SK-N-SH treated with all-trans-retinoic acid at 6 μM for 48 hours (cell line): ENCODE data around the gene CCNH.
A peak's percentile ranks its signal among the peaks of the same experiment; 100 is the strongest.

ENCODE experiments used
- ATAC-seq: fragments of 200-7000 bp; cut with Tn5 transposase; 3 replicates; pipeline ENCODE4 v1.9.1; 2020; ENCODE audit warnings: mild to moderate bottlenecking, moderate library complexity
- ARNTL ChIP-seq: fragments of 450-650 bp; formaldehyde crosslinking; IDR thresholded peaks from 2 replicates; pipeline ENCODE4 v1.5.0; 2020; ENCODE audit warnings: low read depth, mild to moderate bottlenecking, moderate library complexity, borderline replicate concordance
- BACH2 ChIP-seq: fragments of 250-450 bp; sonication (Bioruptor Pico); IDR thresholded peaks from 2 replicates; pipeline ENCODE4 v1.9.0; 2021; ENCODE audit warnings: mild to moderate bottlenecking, borderline replicate concordance
- CSDC2 ChIP-seq: fragments of 250-450 bp; sonication (Bioruptor Pico); IDR thresholded peaks from 2 replicates; pipeline ENCODE4 v1.5.0; 2020; ENCODE audit warnings: mild to moderate bottlenecking, moderate library complexity
- CSRNP3 ChIP-seq: fragments of 250-450 bp; sonication (Bioruptor Pico); IDR thresholded peaks from 2 replicates; pipeline ENCODE4 v1.5.1; 2021; ENCODE audit warnings: mild to moderate bottlenecking, moderate library complexity
- ESRRG ChIP-seq: fragments of 250-450 bp; sonication (Bioruptor Pico); IDR thresholded peaks from 2 replicates; pipeline ENCODE4 v1.6.1; 2021; ENCODE audit warnings: mild to moderate bottlenecking
- GLIS3 ChIP-seq: fragments of 250-450 bp; sonication (Bioruptor Pico); IDR thresholded peaks from 2 replicates; pipeline ENCODE4 v1.5.0; 2020; ENCODE audit warnings: mild to moderate bottlenecking, moderate library complexity
- ISL1 ChIP-seq: fragments of 250-450 bp; sonication (Bioruptor Pico); IDR thresholded peaks from 2 replicates; pipeline ENCODE4 v2.1.2; 2022; ENCODE audit warnings: mild to moderate bottlenecking, moderate library complexity
- OSR1 ChIP-seq: fragments of 250-450 bp; sonication (Bioruptor Pico); IDR thresholded peaks from 2 replicates; pipeline ENCODE4 v1.8.0; 2022; ENCODE audit warnings: moderate library complexity, mild to moderate bottlenecking, inconsistent platforms
- PATZ1 ChIP-seq: fragments of 250-450 bp; sonication (Bioruptor Pico); IDR thresholded peaks from 2 replicates; pipeline ENCODE4 v1.8.0; 2020; ENCODE audit warnings: mild to moderate bottlenecking, moderate library complexity, borderline replicate concordance
- POU6F1 ChIP-seq: fragments of 250-450 bp; sonication (Bioruptor Pico); IDR thresholded peaks from 2 replicates; pipeline ENCODE4 v1.8.0; 2021; ENCODE audit warnings: low read depth, mild to moderate bottlenecking, moderate library complexity, borderline replicate concordance
- PPARA ChIP-seq: fragments of 250-450 bp; sonication (Bioruptor Pico); IDR thresholded peaks from 2 replicates; pipeline ENCODE4 v1.5.0; 2020; ENCODE audit warnings: mild to moderate bottlenecking, borderline replicate concordance
- RARB ChIP-seq: fragments of 250-450 bp; sonication (Bioruptor Pico); IDR thresholded peaks from 2 replicates; pipeline ENCODE4 v1.8.0; 2021; ENCODE audit warnings: mild to moderate bottlenecking, moderate library complexity
- SNAI2 ChIP-seq: fragments of 250-450 bp; sonication (Bioruptor Pico); IDR thresholded peaks from 2 replicates; pipeline ENCODE4 v1.5.0; 2020; ENCODE audit warnings: mild to moderate bottlenecking, moderate library complexity
- TCF4 ChIP-seq: fragments of 250-450 bp; sonication (Bioruptor Pico); IDR thresholded peaks from 2 replicates; pipeline ENCODE4 v1.8.0; 2021; ENCODE audit warnings: mild to moderate bottlenecking, moderate library complexity, borderline replicate concordance
- ZC3H10 ChIP-seq: fragments of 250-450 bp; sonication (Bioruptor Pico); IDR thresholded peaks from 2 replicates; pipeline ENCODE4 v1.5.1; 2021; ENCODE audit warnings: mild to moderate bottlenecking, moderate library complexity
- ZNF70 ChIP-seq: fragments of 450-650 bp; formaldehyde crosslinking; IDR thresholded peaks from 2 replicates; pipeline ENCODE4 v1.5.0; 2020; ENCODE audit warnings: mild to moderate bottlenecking, moderate library complexity
- ZNF8 ChIP-seq: fragments of 450-650 bp; formaldehyde crosslinking; IDR thresholded peaks from 2 replicates; pipeline ENCODE4 v1.5.0; 2020; ENCODE audit warnings: mild to moderate bottlenecking, moderate library complexity
- TF ChIP-seq, protein P1 (sequence below): fragments of 250-450 bp; sonication (Bioruptor Pico); IDR thresholded peaks from 2 replicates; pipeline ENCODE4 v1.5.0; 2020; ENCODE audit warnings: mild to moderate bottlenecking, moderate library complexity
- TF ChIP-seq, protein P2 (sequence below): fragments of 250-450 bp; sonication (Bioruptor Pico); IDR thresholded peaks from 2 replicates; pipeline ENCODE4 v1.5.1; 2020; ENCODE audit warnings: low read depth, mild to moderate bottlenecking, moderate library complexity

The CCNH gene

DNA sequence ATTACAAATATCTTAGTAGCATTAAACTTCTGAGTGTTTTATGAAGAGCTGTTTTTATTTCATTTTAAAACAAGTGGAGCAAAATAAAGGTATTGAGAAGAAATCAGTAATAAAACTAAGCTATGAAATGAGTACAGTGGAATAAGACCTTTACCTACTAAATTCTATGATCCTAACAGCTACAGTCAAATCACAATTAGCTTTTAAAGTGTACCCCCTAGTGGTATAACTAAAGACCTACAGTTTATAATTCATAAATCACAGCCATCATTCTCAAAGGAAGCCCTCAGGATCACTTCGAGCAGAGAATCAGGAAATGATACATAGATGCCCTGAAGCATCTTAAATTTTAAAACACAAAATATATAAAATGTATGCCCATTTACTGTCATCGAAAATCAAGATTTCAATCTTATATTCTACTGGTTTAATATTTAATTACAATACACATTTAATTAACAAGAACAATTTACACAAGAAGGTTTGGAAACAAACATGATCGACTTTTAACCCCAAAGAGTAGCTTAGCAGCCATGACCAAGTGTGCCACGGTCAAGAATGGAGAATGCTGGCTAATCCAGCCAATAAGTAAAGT, 12.3 kb downstream of the CCNH start:
- ATAC-seq: peak; percentile 80
- no peak for TF ChIP-seq ZNF8 (CRISPR knock-in tag)
- no peak for TF ChIP-seq BACH2 (CRISPR knock-in tag)
- TF ChIP-seq POU6F1: no peak
- TF ChIP-seq, protein P1, sequence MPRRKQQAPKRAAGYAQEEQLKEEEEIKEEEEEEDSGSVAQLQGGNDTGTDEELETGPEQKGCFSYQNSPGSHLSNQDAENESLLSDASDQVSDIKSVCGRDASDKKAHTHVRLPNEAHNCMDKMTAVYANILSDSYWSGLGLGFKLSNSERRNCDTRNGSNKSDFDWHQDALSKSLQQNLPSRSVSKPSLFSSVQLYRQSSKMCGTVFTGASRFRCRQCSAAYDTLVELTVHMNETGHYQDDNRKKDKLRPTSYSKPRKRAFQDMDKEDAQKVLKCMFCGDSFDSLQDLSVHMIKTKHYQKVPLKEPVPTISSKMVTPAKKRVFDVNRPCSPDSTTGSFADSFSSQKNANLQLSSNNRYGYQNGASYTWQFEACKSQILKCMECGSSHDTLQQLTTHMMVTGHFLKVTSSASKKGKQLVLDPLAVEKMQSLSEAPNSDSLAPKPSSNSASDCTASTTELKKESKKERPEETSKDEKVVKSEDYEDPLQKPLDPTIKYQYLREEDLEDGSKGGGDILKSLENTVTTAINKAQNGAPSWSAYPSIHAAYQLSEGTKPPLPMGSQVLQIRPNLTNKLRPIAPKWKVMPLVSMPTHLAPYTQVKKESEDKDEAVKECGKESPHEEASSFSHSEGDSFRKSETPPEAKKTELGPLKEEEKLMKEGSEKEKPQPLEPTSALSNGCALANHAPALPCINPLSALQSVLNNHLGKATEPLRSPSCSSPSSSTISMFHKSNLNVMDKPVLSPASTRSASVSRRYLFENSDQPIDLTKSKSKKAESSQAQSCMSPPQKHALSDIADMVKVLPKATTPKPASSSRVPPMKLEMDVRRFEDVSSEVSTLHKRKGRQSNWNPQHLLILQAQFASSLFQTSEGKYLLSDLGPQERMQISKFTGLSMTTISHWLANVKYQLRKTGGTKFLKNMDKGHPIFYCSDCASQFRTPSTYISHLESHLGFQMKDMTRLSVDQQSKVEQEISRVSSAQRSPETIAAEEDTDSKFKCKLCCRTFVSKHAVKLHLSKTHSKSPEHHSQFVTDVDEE (CRISPR knock-in tag): no peak
- no peak for TF ChIP-seq PPARA (CRISPR knock-in tag)
- TF ChIP-seq GLIS3: no peak
- no peak for TF ChIP-seq RARB
- TF ChIP-seq, protein P2, sequence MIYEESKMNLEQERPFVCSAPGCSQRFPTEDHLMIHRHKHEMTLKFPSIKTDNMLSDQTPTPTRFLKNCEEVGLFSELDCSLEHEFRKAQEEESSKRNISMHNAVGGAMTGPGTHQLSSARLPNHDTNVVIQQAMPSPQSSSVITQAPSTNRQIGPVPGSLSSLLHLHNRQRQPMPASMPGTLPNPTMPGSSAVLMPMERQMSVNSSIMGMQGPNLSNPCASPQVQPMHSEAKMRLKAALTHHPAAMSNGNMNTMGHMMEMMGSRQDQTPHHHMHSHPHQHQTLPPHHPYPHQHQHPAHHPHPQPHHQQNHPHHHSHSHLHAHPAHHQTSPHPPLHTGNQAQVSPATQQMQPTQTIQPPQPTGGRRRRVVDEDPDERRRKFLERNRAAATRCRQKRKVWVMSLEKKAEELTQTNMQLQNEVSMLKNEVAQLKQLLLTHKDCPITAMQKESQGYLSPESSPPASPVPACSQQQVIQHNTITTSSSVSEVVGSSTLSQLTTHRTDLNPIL: no peak
- TF ChIP-seq TCF4 (CRISPR knock-in tag): no peak
- TF ChIP-seq ISL1 (CRISPR knock-in tag): no peak
- TF ChIP-seq ESRRG (CRISPR knock-in tag): no peak
- TF ChIP-seq PATZ1 (CRISPR knock-in tag): no peak
- no peak for TF ChIP-seq OSR1
- no peak for TF ChIP-seq ARNTL (CRISPR knock-in tag)

DNA sequence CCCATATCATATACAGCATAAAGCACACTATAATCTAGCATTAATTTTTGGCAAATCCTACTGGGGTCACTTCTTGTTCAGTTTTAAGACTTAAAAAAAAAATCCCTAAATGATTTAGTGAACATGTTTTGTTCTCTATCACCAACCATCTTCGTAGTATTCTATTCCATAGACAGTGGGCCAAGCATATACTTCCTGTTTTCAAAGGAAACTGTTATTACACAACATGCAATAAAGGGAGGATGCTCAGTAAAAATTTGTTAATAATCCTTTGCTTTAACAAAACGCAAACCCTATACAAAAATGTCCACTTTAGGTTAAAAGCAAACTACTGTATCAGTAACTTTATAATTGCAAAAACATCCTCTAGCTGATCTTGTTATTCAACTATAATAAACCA, 13.0 kb downstream of the CCNH start:
- ATAC-seq: peak; percentile 5; the same call in 1 of the 3 replicates

More for the DNA sequence above, 13.0 kb downstream of the CCNH start:
- TF ChIP-seq TCF4 (CRISPR knock-in tag): no peak
- TF ChIP-seq CSRNP3 (CRISPR knock-in tag): no peak
- no peak for TF ChIP-seq BACH2 (CRISPR knock-in tag)
- TF ChIP-seq ARNTL (CRISPR knock-in tag): no peak
- TF ChIP-seq ZC3H10: no peak
- no peak for TF ChIP-seq ESRRG (CRISPR knock-in tag)
- TF ChIP-seq POU6F1: no peak
- no peak for TF ChIP-seq PATZ1 (CRISPR knock-in tag)
- TF ChIP-seq OSR1: no peak
- TF ChIP-seq, protein P1 (CRISPR knock-in tag): no peak
- no peak for TF ChIP-seq ZNF70 (CRISPR knock-in tag)
- no peak for TF ChIP-seq GLIS3
- no peak for TF ChIP-seq ISL1 (CRISPR knock-in tag)
- TF ChIP-seq SNAI2 (CRISPR knock-in tag): no peak
- TF ChIP-seq CSDC2 (CRISPR knock-in tag): no peak
- TF ChIP-seq, protein P2: no peak
